ENCODE data around the gene KLHDC4.

GRCh38 chr16:87766485-87766797 lies 655 bp upstream of the KLHDC4 start:
- TF ChIP-seq EZH2 (IDR thresholded peaks at IDR 0.05; ENCODE audit: borderline replicate concordance, low read length) (no peak), CTCF (conservative IDR thresholded peaks at IDR 0.05 in 1 of 2, IDR thresholded peaks at IDR 0.05 in 1 of 2; ENCODE audit: extremely low read depth in 1 of 2, insufficient read depth in 1 of 2, low read depth in 1 of 2, low read length in 2 of 2) (no peak)

Measured in mammary epithelial cell (primary cell).